GM23248 (cell line): ENCODE measurements around the gene B9D2. TPM values are rescaled to one million over a fixed set of nuclear protein-coding genes. Genes with fewer than 3 reads are reported as not detected.

ENCODE experiments used
- DNase-seq: peaks from one replicate; pipeline ENCODE4 v3.0.0-alpha.2; 2015
- H2AFZ ChIP-seq: fragments of 200-600 bp; sonication (generic); 2 replicates; pipeline ENCODE4 v1.6.1; 2016; ENCODE audit warnings: antibody characterized with exemption
- H3F3A ChIP-seq: fragments of 200-600 bp; sonication (generic); 2 replicates; pipeline ENCODE4 v1.6.1; 2016; ENCODE audit warnings: mild to moderate bottlenecking, antibody characterized with exemption, mixed run types; ENCODE audit not compliant: insufficient read depth
- H3K27ac ChIP-seq: fragments of 200-600 bp; sonication (generic); 2 replicates; pipeline ENCODE4 v1.5.1; 2016; ENCODE audit warnings: mild to moderate bottlenecking
- H3K27me3 ChIP-seq: fragments of 200-600 bp; sonication (generic); replicated peaks from 2 replicates; pipeline ENCODE4 v1.6.1; 2016; ENCODE audit warnings: mild to moderate bottlenecking; ENCODE audit not compliant: insufficient read depth
- H3K36me3 ChIP-seq: fragments of 200-600 bp; sonication (generic); 2 replicates; pipeline ENCODE4 v1.6.1; 2016; ENCODE audit warnings: low read depth, mild to moderate bottlenecking
- H3K4me1 ChIP-seq: fragments of 200-600 bp; sonication (generic); 2 replicates; pipeline ENCODE4 v1.6.1; 2016; ENCODE audit warnings: mild to moderate bottlenecking; ENCODE audit not compliant: insufficient read depth
- H3K4me2 ChIP-seq: fragments of 200-600 bp; sonication (generic); one replicate; pipeline ENCODE4 v1.6.1; 2016; ENCODE audit warnings: mild to moderate bottlenecking; ENCODE audit not compliant: unreplicated experiment
- H3K4me3 ChIP-seq: fragments of 200-600 bp; sonication (generic); 2 replicates; pipeline ENCODE4 v1.5.1; 2016; ENCODE audit warnings: mild to moderate bottlenecking
- H3K79me2 ChIP-seq: fragments of 200-600 bp; sonication (generic); 2 replicates; pipeline ENCODE4 v1.6.1; 2016; ENCODE audit warnings: mild to moderate bottlenecking; ENCODE audit not compliant: insufficient read depth
- H3K9ac ChIP-seq: fragments of 200-600 bp; sonication (generic); 2 replicates; pipeline ENCODE4 v1.6.1; 2016; ENCODE audit warnings: mild to moderate bottlenecking
- H3K9me2 ChIP-seq: fragments of 200-600 bp; sonication (generic); 2 replicates; pipeline ENCODE4 v1.6.1; 2016; ENCODE audit warnings: mixed run types, mild to moderate bottlenecking, moderate library complexity; ENCODE audit not compliant: insufficient read depth
- H3K9me3 ChIP-seq: fragments of 200-600 bp; sonication (generic); one replicate; pipeline ENCODE4 v1.6.1; 2017; ENCODE audit warnings: low read depth
- H4K20me1 ChIP-seq: fragments of 200-600 bp; sonication (generic); 2 replicates; pipeline ENCODE4 v1.6.0; 2016; ENCODE audit not compliant: insufficient read depth
- EZH2 ChIP-seq: fragments of 200-600 bp; sonication (generic); IDR thresholded peaks from 2 replicates; pipeline ENCODE4 v1.6.1; 2018; ENCODE audit warnings: antibody characterized with exemption, mild to moderate bottlenecking; ENCODE audit not compliant: insufficient read depth, poor library complexity, severe bottlenecking
- EZH2phosphoT487 ChIP-seq: fragments of 200-600 bp; sonication (generic); IDR thresholded peaks from 2 replicates; pipeline ENCODE4 v1.6.1; 2018; ENCODE audit warnings: antibody characterized with exemption, moderate library complexity, mild to moderate bottlenecking, low read depth; ENCODE audit not compliant: insufficient read depth
- WGBS, 2 experiments: methylation state at CpG; one replicate each; pipeline ENCODE4 v1.1.6; 2015 to 2017; ENCODE audit warnings: low lambda C conversion rate in 2 of 2, low coverage in 1 of 2; ENCODE audit errors: missing lambda C conversion rate in 2 of 2; 5-methylcytosine and 5-hydroxymethylcytosine counted together
- in situ Hi-C: fragments of 300-500 bp; cut with MboI; formaldehyde crosslinking; loops from 2 replicates; pipeline ENCODE4 v1.15.0; 2020
- polyA plus RNA-seq: library from polyadenylated mRNA; unstranded; fragments of >200 nt; fragmentation: Nextera tagmentation; extraction: Ambion mirVana; gene quantifications from 2 replicates; pipeline ENCODE4 v1.2.1, GENCODE V29; 2016
- total RNA-seq: library from RNA; depleted of rRNA; stranded (reverse); fragments of >200 nt; shearing (Covaris generic); gene quantifications from 2 replicates; pipeline ENCODE4 v1.2.3, GENCODE V29; 2014

Gene B9D2
- total and polyA plus RNA-seq, 2 experiments from 2014 or later: 9.6 to 13.2 TPM

DNA sequence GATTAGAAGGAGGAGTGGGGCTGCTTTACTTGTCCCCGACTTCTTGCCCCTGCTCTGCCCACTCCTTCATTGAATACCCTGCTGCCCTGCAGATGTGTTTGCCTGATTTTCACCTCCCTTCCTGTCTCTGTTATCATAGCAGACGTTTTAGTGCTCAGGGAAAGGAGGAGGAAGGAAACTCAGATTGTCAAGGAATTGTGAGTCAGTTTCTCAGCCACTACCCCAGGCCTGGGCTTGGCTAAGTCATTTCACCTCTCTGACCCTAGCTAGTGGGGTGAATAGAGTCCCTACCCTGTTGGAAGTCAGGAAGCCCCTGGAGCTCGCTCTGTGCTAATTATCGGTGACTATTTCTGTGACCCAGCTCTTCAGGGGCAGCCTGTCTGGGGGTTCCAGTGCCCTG is 37.5 kb upstream of the B9D2 start:
- DNase-seq: no peak
- Histone ChIP-seq H3K27me3 (no peaks in the 10 kb centered on the region), H3K36me3 (no peaks in the 10 kb centered on the region), H3K9ac (no peak overlapping the region), H3K27ac (no peak overlapping the region), H3K9me3 (no peaks in the 10 kb centered on the region), H3K79me2 (peaks cover 29% of the 10 kb centered on the region), H3K9me2 (no peaks in the 10 kb centered on the region), H3K4me1 (peaks cover 8% of the 10 kb centered on the region), H4K20me1 (no peaks in the 10 kb centered on the region), H2AFZ (no peak overlapping the region), H3F3A (no peaks in the 10 kb centered on the region), H3K4me3 (no peak overlapping the region), H3K4me2 (no peak overlapping the region)
- no peak for TF ChIP-seq EZH2
- no peak for TF ChIP-seq EZH2phosphoT487
- 77 to 81% methylated on average over 4 of the region's 4 CpGs for WGBS, 2 experiments
- in situ Hi-C loops: no loop called here

DNA sequence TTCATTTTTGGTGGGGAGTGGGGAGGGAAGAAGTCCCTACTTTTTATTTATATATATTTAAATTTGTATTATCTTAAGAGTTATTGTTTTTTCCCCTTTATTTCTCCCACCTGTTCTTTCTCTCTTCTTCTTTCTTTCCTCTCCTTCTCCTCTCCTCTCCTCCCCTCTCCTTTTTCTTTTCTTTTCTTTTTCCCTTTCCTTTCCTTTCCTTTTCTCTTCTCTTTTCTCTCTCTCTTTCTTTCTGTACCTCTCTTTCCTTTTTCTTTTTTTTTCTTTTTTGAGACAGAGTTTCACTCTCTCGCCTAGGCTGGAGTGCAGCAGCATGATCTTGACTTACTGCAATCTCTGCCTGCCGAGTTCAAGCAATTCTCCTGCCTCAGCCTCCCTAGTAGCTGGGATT is 35.6 kb upstream of the B9D2 start:
- no peak for DNase-seq
- Histone ChIP-seq H3K27ac (no peak overlapping the region), H3K4me2 (no peak overlapping the region), H3K27me3 (no peaks in the 10 kb centered on the region), H3K4me3 (no peak overlapping the region), H3K79me2 (peaks cover 41% of the 10 kb centered on the region), H2AFZ (no peak overlapping the region), H3K4me1 (peaks cover 8% of the 10 kb centered on the region), H3K36me3 (no peaks in the 10 kb centered on the region), H3K9ac (peak overlapping the region; percentile 98; the same call in 1 of the 2 replicates), H3K9me2 (no peaks in the 10 kb centered on the region), H3K9me3 (no peaks in the 10 kb centered on the region), H4K20me1 (no peaks in the 10 kb centered on the region), H3F3A (no peaks in the 10 kb centered on the region)
- no peak for TF ChIP-seq EZH2phosphoT487
- no peak for TF ChIP-seq EZH2
- in situ Hi-C loops: no loop called here
- 65 to 69% methylated on average over 2 of the region's 2 CpGs for WGBS, 2 experiments

DNA sequence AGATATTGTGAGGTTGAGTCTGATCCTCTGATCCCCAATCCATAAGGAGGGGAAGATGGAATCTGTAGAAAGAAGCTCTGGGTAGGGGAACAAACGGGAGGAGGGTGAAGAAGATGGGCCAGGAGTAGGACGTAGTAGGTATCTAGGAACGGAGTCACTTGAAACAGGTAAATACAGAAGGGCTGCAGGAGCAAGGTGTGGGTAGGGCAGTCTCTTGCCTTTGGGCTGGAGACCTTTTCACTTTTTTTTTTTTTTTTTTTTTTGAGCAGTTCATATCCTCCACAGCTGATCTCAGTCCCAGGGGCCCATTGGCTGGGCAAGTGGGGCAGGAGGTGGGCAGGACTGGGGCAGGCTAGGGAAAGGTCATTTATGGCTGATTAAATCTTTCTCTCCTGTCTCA is 35.1 kb upstream of the B9D2 start:
- Histone ChIP-seq H3K9me3 (no peaks in the 10 kb centered on the region), H3K4me3 (peak overlapping the region; percentile 100), H2AFZ (no peak overlapping the region), H4K20me1 (no peaks in the 10 kb centered on the region), H3K4me2 (peak overlapping the region; percentile 94), H3K9ac (peak overlapping the region; percentile 98), H3K9me2 (no peaks in the 10 kb centered on the region), H3K27ac (no peak overlapping the region), H3K36me3 (no peaks in the 10 kb centered on the region), H3K27me3 (no peaks in the 10 kb centered on the region), H3K4me1 (peaks cover 8% of the 10 kb centered on the region), H3K79me2 (peaks cover 41% of the 10 kb centered on the region), H3F3A (no peaks in the 10 kb centered on the region)
- 76 to 80% methylated on average over 3 of the region's 3 CpGs for WGBS, 2 experiments
- no peak for DNase-seq
- no peak for TF ChIP-seq EZH2
- TF ChIP-seq EZH2phosphoT487: no peak
- in situ Hi-C loops: no loop called here

DNA sequence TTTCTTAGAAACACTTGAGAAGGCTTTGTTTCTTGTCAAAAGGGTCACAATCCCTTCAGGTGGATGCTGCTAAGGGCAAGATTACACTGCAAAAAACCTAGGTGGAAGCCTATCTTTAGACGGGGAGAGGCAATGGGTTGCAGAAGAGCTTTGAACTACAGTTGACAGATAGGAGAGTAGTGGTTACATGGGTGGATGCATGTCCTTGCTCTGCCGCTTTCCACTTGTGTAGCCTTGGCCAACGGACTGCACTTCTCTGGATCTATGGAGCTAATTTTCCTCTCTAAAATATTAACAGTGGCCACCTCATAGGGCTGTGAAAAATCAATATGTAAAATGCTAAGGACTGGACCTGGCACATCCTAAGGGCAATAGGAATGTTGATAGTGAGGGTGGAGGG is 34.6 kb upstream of the B9D2 start:
- TF ChIP-seq EZH2phosphoT487: no peak
- no peak for TF ChIP-seq EZH2
- Histone ChIP-seq H3K9me3 (no peaks in the 10 kb centered on the region), H3K36me3 (no peaks in the 10 kb centered on the region), H3K4me3 (peak overlapping the region; percentile 100), H3F3A (no peaks in the 10 kb centered on the region), H4K20me1 (no peaks in the 10 kb centered on the region), H3K4me1 (peaks cover 8% of the 10 kb centered on the region), H2AFZ (no peak overlapping the region), H3K9me2 (no peaks in the 10 kb centered on the region), H3K79me2 (peaks cover 41% of the 10 kb centered on the region), H3K27me3 (no peaks in the 10 kb centered on the region), H3K27ac (no peak overlapping the region), H3K9ac (peak overlapping the region; percentile 98), H3K4me2 (peak overlapping the region; percentile 94)
- peak; percentile 18 for DNase-seq
- 29 to 32% methylated on average over 3 of the region's 3 CpGs for WGBS, 2 experiments
- in situ Hi-C loops: no loop called here

DNA sequence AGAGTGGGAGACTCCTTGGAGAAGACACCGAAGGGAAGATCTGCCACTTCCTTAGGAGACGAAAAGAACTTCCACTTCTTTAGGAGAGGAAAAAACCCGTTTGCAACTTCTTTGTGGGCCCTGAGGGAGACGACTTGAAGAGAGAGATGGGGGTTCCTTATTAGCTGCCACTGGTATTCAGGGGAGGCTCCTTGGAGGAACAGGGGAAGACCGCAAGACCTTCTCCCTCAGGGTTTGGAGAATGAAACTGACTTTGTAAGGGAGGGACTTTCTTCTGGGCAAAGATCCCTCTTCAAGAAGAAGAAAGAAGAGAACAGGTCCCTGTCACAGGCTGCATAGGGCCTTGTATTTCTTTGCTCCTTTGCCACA is 34.1 kb upstream of the B9D2 start:
- Histone ChIP-seq H3K36me3 (no peaks in the 10 kb centered on the region), H3K4me2 (peak overlapping the region; percentile 94), H3K9ac (peak overlapping the region; percentile 98), H3K27me3 (no peaks in the 10 kb centered on the region), H3K27ac (peak overlapping the region; percentile 93), H3K9me2 (no peaks in the 10 kb centered on the region), H4K20me1 (no peaks in the 10 kb centered on the region), H3K79me2 (peaks cover 41% of the 10 kb centered on the region), H3K4me3 (peak overlapping the region; percentile 100), H2AFZ (peak overlapping the region; percentile 87), H3F3A (no peaks in the 10 kb centered on the region), H3K4me1 (peaks cover 8% of the 10 kb centered on the region), H3K9me3 (no peaks in the 10 kb centered on the region)
- peak; percentile 39 for DNase-seq
- in situ Hi-C loops: no loop called here
- TF ChIP-seq EZH2phosphoT487 (no peak), EZH2 (no peak)
- WGBS, 2 experiments: 1 to 5% methylated on average over 5 of the region's 5 CpGs
